ENCODE results near the gene BYSL. TPM values are rescaled to one million over a fixed set of nuclear protein-coding genes. Genes with fewer than 3 reads are reported as not detected.

The BYSL gene
- total RNA-seq, 2 experiments from 2014 or later = 36.1 to 54.5 TPM

DNA sequence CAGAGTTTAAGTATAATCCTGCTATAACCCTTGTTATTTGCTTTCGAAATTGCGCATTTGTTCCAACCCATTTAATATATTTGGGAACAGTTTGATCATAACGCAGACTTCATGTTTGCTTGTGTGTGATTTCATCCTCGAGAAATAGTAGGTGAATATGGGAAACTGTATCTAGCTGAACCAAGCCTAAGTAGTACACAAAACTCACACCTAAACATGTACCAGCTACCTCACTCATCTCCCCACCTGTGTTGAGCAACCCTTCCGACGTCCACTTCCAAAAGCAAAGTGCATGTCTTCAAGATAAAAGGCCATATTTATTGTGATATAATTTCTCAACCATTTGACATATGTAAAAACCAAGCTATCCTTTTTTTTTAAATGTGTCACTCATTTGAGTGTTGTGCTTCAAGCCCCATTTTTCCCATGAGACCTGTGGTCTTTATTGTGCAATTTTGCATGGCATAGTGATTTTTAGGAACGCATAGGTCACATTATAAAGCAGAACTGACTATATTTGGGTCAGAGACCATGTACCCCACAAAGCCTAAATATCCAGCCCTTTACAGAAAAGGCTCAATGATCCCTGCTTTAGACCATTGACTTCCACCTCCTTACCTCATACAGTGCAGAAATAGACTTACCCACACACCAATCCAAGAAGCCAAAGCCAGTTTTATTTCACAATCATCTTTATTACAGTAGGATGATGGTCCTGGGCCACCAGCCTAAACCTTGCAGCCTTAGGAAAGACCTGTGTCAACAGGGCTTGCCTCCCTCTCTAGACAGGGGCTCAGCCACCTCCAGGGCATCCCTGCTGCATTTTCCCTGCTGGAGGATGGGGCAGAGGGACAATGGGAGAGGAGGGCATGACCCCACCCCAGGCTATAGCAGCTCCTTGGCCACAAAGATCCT lies 13.2 kb downstream of the BYSL start:
- TF ChIP-seq, protein P1, sequence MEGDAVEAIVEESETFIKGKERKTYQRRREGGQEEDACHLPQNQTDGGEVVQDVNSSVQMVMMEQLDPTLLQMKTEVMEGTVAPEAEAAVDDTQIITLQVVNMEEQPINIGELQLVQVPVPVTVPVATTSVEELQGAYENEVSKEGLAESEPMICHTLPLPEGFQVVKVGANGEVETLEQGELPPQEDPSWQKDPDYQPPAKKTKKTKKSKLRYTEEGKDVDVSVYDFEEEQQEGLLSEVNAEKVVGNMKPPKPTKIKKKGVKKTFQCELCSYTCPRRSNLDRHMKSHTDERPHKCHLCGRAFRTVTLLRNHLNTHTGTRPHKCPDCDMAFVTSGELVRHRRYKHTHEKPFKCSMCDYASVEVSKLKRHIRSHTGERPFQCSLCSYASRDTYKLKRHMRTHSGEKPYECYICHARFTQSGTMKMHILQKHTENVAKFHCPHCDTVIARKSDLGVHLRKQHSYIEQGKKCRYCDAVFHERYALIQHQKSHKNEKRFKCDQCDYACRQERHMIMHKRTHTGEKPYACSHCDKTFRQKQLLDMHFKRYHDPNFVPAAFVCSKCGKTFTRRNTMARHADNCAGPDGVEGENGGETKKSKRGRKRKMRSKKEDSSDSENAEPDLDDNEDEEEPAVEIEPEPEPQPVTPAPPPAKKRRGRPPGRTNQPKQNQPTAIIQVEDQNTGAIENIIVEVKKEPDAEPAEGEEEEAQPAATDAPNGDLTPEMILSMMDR (conservative IDR thresholded peaks at IDR 0.05; ENCODE audit: low read length) = no peak
- TF ChIP-seq EZH2phosphoT487 (IDR thresholded peaks at IDR 0.05; ENCODE audit: borderline replicate concordance, low read depth, low read length) = no peak
- H4K20me1 ChIP-seq (ENCODE audit: insufficient read depth, low read length) = peaks cover 26% of the 10 kb centered on the region; the same call in 1 of the 2 replicates
- ChIA-PET POLR2A (interaction anchor here (0.8 to 2.0 kb wide), 4 partner anchors 13 to 116 kb away, joined by 3 to 9 read pairs (median 4); partner anchors contain the start of genes BYSL and MED20), CTCF (ENCODE audit: unreplicated experiment) (interaction anchor here (1.5 to 2.5 kb wide), 2 partner anchors 13 to 109 kb away, joined by 4 to 11 read pairs; partner anchors contain the start of genes BYSL and MED20)
- no peak overlapping the region for H3K4me3 ChIP-seq (ENCODE audit: low read depth, low read length, poor library complexity, severe bottlenecking)
- peak overlapping the region; percentile 82 for H3K27ac ChIP-seq (ENCODE audit: low read depth, low read length, poor library complexity, severe bottlenecking)
- peak overlapping the region; percentile 93 for H3K4me2 ChIP-seq (ENCODE audit: low read length)
- DNase-seq (ENCODE audit: low spot score) = no peak
- no peak overlapping the region for H2AFZ ChIP-seq (ENCODE audit: low read length)
- H3K4me1 ChIP-seq (ENCODE audit: insufficient read depth, low read length, poor library complexity, severe bottlenecking) = peaks cover 62% of the 10 kb centered on the region
- H3K9me2 ChIP-seq (ENCODE audit: insufficient read depth, low read length) = no peaks in the 10 kb centered on the region
- TSS peak; percentile 35 for BruUV-seq (replicated peaks)
- H3K36me3 ChIP-seq (ENCODE audit: insufficient read depth, low read length) = peaks cover 100% of the 10 kb centered on the region
- intact Hi-C loops (cut with micrococcal nuclease; ENCODE audit: unreplicated experiment) = no loop called here
- peaks cover 55% of the 10 kb centered on the region for H3K79me2 ChIP-seq (ENCODE audit: insufficient read depth, low read depth, low read length)
- no peaks in the 10 kb centered on the region for H3K9me3 ChIP-seq (ENCODE audit: low read length)

DNA sequence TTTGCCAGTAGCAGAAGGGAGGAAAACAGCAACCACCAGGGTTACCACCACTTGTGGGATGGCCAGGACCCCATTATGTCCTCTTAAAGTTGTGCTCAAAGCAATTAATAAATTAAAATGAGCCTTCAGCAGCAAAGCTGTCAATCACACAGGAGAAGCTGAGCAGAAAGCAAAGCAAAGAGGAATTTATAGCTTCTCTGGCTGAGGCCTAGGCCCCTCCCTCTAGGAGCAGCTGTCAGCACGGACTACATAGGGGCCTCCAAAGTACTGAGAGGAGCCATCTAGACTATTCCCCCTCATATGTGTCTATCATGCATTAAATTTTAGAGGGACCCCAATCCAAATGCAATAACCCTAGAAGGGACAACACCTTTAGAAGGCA lies 13.9 kb downstream of the BYSL start:
- DNase-seq (ENCODE audit: low spot score) = no peak
- H3K36me3 ChIP-seq (ENCODE audit: insufficient read depth, low read length) = peaks cover 100% of the 10 kb centered on the region
- H2AFZ ChIP-seq (ENCODE audit: low read length) = no peak overlapping the region
- no peak overlapping the region for H3K4me3 ChIP-seq (ENCODE audit: low read depth, low read length, poor library complexity, severe bottlenecking)
- TF ChIP-seq EZH2phosphoT487 (IDR thresholded peaks at IDR 0.05; ENCODE audit: borderline replicate concordance, low read depth, low read length) = no peak
- TF ChIP-seq, protein P1 (conservative IDR thresholded peaks at IDR 0.05; ENCODE audit: low read length) = no peak
- ChIA-PET POLR2A (interaction anchor here (1.1 to 2.6 kb wide), 3 partner anchors 19 to 110 kb away, joined by 3 to 8 read pairs (median 4); no protein-coding TSS in a partner anchor), CTCF (ENCODE audit: unreplicated experiment) (interaction anchor here (0.6 to 2.5 kb wide), 3 partner anchors 14 to 108 kb away, joined by 3 to 11 read pairs (median 10); partner anchors contain the start of genes BYSL and MED20)
- H3K4me2 ChIP-seq (ENCODE audit: low read length) = peak overlapping the region; percentile 93
- H3K27ac ChIP-seq (ENCODE audit: low read depth, low read length, poor library complexity, severe bottlenecking) = peak overlapping the region; percentile 82
- intact Hi-C loops (cut with micrococcal nuclease; ENCODE audit: unreplicated experiment) = no loop called here
- H3K9me2 ChIP-seq (ENCODE audit: insufficient read depth, low read length) = no peaks in the 10 kb centered on the region
- H3K4me1 ChIP-seq (ENCODE audit: insufficient read depth, low read length, poor library complexity, severe bottlenecking) = peaks cover 66% of the 10 kb centered on the region
- no peaks in the 10 kb centered on the region for H3K9me3 ChIP-seq (ENCODE audit: low read length)
- peaks cover 32% of the 10 kb centered on the region for H4K20me1 ChIP-seq (ENCODE audit: insufficient read depth, low read length)
- H3K79me2 ChIP-seq (ENCODE audit: insufficient read depth, low read depth, low read length) = peaks cover 62% of the 10 kb centered on the region
- BruUV-seq (replicated peaks) = TSS peak; percentile 67
